Epithelial cell of prostate (primary cell): ENCODE data around the gene GNB5.

Experiments
- DNase-seq: peaks from one replicate; pipeline ENCODE4 v3.0.0-alpha.2; 2011; ENCODE audit warnings: low read depth, low spot score
- H3K27ac ChIP-seq: fragments of 450-650 bp; 2 replicates; pipeline ENCODE4 v1.5.1; 2017; ENCODE audit warnings: mild to moderate bottlenecking

GNB5 gene

DNA sequence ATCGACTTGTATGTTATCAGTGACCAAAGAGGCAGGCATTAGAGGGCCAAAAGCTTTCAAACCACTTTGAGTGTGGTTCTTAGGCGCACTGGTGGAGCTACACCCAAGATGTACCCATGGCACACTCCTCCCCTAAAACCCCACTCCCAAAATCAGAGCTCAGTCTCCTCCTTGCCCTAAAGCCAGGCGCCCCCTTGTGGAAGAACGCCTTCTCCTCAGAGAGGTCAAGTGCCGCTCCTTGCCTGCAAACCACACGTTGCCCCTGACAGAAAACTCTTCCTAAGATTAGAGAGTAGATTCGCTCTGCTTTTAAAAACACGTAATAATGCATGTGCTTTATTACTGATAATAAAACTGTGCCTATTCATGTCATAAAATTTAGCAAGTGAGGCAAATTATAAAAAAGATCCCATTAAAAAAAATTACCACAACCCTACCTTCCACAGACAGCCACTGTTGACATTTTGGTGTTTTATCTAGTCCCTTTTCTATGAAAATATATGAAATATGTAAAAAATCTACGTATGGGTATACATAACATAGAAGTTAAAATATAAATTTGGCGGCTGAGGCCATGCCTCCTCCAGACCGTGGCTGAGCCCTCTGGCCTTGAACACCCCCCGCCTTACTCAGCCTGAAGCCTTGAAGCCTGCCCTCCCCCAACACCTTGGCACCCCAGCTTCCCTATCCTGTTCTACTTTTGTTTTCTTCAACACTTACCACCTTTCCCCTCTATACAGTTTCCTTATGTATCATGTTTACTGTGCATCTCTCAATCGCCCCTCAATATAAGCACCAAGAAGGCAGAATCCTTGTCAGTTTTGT lies 112.1 kb downstream of the GNB5 start:
- H3K27ac ChIP-seq, result peak overlapping the region; percentile 94

DNA sequence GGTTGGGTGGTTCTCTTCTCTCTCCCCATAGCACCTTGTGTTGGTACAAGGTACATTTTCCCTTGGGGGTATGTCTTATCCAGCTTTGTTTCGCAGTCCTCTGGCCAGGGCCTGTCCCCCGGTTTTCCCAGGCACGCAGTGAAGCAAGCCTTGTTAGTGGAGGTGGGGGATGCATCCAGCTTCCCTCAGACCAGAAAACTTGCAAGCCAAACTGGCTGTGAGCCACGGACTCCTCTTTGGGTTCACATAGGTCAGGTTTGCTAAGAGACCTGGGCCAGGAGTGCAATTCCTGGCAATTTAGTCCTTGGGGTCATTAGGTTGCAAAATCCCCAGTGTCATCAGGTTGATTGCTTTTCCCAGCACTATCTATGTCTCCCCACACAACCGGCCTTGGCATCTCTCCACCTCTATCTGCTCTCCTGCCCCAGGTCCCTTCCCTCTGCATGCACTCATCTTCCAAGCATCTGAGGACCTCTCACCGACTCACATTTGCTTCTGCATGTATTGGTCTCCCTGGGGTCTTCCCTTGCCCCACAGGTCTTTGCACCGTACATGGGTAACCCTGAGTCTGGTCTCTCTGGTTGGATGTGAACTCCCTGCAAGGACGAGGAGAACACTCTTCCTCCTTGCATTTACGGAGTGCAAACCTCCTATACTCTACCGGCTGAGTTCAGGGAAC lies 112.9 kb downstream of the GNB5 start:
- H3K27ac ChIP-seq, result peak overlapping the region; percentile 94
- no peak for DNase-seq

More for the DNA sequence above, 112.1 kb downstream of the GNB5 start:
- DNase-seq, result no peak

DNA sequence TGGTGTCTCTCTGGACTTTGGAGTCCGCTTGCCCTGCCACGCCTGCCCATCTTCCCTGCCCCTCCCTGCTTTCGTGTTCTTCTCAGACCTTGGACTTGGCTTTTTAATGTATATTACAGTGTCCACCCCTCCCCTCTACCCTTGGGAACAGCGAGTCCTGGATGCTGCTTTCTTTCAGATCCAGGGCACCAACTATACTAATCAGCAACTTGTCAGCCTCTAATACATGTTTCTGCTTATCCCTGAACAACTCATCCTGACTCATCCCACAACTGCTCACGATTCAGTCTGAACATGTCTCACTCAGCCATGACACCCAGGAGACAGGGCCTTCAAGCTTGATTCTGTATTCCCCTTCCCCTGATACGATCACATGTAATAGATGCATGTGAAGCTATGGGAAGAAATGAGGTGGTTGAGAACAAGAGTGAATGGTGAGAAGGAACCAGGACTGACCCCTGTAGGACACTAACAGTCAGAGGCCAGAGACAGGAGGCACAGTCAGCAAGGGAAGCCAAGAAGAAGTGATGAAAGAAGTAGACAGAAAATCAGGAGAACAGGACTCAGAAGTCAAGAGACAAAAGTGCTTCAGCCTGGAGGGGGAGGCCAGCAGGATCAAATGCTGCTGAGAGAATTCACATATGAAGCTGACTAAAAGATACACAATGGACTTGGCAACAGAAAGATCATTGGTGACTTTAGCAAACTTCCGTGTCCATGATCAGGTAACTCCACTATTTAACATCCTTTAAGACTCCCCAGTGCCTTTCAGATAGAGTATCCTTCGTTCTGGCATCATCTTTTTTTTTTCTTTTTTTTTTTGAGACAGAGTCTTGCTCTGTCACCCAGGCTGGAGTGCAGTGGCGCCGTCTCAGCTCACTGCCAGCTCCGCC lies 114.1 kb downstream of the GNB5 start:
- peak; percentile 93 for DNase-seq
- H3K27ac ChIP-seq, result peak overlapping the region; percentile 94

DNA sequence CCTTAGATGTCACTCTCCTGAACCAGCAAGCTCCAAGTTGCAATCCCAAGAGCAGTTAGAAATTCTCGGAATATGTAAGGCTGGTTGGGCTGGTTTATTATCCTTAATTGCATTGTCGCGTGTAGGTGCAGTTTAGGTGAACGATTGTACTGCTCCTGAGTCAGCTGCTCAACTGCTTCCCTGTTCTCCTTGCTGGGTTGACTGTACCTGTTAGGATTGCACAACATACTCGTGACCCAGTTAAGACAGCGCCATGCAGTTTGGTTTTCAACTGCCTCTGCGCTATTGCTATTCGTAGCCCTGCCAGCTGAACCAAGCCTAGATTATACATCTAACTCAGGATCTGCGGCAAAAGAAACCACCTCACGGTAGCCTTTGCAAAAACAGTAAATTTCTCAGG lies 119.6 kb downstream of the GNB5 start:
- peak; percentile 90 for DNase-seq
- H3K27ac ChIP-seq, result peak overlapping the region; percentile 84

DNA sequence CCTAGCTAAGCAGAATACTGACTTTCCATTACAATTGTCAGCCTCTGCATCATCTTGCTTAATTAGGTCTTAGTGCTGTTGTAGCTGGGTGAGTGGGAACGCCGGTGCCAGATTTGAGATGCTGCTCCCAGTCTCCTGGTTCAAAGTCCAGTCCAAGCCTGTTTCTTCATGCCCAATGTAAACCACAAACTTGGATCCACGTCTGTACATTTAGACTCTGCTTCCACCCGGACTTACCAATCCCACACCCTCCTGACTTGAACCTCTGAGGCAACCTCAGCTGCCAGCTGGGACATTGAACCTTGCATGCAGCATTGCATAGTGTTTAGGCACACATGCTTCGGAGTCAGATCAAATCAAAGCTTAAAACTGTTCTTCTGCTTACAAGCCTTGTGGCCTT lies 121.6 kb downstream of the GNB5 start:
- peak; percentile 68 for DNase-seq
- peak overlapping the region; percentile 84 for H3K27ac ChIP-seq

DNA sequence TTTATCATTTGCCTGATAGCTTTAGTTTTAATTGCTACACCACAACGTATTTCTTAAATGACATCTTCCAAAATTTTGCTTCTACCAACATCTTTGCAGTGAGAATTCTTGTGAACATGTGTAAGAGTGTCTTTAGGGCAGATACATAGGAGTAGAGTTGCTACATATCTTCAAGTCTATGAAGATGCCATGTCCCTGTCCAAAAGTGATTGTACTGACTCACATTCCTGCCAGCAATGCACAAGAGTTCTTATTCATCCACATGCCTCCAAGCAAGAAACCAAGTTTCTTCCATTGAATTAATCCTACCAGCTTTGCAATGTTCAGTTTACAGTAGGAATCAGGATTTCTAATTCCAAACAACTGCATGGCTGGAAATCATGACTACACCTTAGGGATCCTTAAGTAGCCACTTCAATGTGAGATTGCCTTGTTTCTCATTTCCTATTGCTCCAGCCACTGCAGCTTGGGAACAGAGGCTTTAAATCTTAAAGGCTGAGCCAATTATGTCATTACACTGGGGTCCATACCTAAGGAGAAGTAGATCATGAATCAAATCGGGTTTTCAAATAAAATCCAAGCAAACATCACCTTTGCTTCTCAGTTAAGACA lies 123.1 kb downstream of the GNB5 start:
- no peak for DNase-seq

DNA sequence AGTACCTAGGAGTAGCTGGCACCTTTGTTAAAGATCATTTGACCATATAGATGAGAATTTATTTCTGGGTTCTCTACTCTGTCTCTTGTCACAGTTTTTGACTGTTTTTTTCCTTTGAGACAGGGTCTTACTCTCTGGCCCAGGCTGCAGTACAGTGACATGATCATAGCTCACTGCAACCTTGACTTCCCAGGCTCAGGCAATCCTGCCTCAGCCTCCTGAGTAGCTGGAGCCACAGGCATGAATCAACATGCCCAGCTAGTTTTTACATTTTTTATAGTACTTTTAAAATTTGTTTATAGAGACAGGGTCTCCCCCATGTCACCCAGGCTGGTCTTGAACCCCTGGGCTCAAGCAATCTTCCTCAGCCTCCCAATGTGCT lies 123.7 kb downstream of the GNB5 start:
- H3K27ac ChIP-seq, result peak overlapping the region; percentile 84
- DNase-seq, result no peak

More for the DNA sequence above, 123.1 kb downstream of the GNB5 start:
- peak overlapping the region; percentile 84 for H3K27ac ChIP-seq

DNA sequence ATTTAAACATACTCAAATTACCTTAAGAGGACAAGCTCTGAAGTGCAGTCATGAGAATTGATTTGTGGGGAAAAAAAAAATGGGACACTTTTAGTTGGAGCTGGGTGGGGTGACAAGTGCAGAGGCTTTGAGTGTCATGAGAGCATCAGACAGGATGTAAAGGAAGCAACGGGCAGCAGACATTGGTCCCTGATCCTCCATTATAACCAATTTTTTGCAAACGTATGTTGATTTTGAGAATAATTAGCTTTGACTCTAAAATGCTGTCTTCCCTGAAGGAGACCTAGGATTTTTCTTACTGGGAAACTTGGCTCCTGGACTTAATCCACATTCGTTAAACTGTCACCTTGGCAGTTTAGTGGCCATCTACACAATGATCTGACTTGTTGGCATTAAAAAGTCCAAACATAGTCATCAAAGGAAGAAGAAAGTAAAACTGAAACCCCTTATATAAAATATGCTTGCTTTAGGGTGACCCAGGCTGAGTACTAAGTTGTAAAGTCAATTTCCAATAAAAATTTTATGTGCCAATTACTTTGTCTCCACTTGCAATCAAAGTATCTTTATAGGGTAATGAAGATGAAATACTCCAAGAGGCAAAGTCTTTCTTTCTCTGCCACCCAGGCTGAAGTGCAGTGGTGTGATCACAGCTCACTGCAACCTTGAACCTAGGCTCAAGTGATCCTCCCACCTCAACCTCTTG lies 124.2 kb downstream of the GNB5 start:
- peak overlapping the region; percentile 84 for H3K27ac ChIP-seq
- no peak for DNase-seq
